ENCODE results near the gene SLC25A26. TPM values are rescaled to one million over a fixed set of nuclear protein-coding genes. Genes with fewer than 3 reads are reported as not detected.
A peak's percentile ranks its signal among the peaks of the same experiment; 100 is the strongest.

SLC25A26 gene
- total RNA-seq, 4 donors from 2014 or later, result 13.3 to 29.1 (median 22.8) TPM

DNA sequence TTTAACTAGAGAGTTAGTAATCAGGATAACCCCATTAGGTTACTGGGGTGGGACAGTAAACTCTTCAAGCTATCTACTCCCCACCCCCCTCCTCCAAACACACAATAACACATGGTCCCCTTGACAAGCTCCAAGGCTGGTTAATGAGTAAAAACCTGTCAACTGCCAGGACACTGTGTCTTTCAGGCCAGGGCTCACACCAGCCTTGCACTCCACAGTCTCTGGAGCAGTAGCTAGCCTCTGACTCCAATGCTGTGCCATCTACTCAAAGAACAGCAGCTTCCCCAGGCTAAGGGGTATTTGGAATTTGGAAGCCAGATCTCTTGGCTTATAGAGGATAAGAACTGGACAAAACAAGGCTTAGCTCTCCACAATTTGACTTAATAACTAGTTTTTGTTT, 164.3 kb downstream of the SLC25A26 start:
- TF ChIP-seq POLR2A (IDR thresholded peaks at IDR 0.05) (no peak), POLR2AphosphoS5 (IDR thresholded peaks at IDR 0.05) (no peak), EP300 (IDR thresholded peaks at IDR 0.05) (no peak)
- TF ChIP-seq, protein P1, sequence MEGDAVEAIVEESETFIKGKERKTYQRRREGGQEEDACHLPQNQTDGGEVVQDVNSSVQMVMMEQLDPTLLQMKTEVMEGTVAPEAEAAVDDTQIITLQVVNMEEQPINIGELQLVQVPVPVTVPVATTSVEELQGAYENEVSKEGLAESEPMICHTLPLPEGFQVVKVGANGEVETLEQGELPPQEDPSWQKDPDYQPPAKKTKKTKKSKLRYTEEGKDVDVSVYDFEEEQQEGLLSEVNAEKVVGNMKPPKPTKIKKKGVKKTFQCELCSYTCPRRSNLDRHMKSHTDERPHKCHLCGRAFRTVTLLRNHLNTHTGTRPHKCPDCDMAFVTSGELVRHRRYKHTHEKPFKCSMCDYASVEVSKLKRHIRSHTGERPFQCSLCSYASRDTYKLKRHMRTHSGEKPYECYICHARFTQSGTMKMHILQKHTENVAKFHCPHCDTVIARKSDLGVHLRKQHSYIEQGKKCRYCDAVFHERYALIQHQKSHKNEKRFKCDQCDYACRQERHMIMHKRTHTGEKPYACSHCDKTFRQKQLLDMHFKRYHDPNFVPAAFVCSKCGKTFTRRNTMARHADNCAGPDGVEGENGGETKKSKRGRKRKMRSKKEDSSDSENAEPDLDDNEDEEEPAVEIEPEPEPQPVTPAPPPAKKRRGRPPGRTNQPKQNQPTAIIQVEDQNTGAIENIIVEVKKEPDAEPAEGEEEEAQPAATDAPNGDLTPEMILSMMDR (IDR thresholded peaks at IDR 0.05), result no peak
- Histone ChIP-seq H3K27me3 (no peaks in the 10 kb centered on the region), H3K4me3 (no peak overlapping the region), H3K27ac (no peak overlapping the region), H3K36me3 (peaks cover 70% of the 10 kb centered on the region), H3K4me1 (no peaks in the 10 kb centered on the region), H3K9me3 (no peaks in the 10 kb centered on the region)
- no peak for DNase-seq (ENCODE audit: low spot score in 2 of 2)

DNA sequence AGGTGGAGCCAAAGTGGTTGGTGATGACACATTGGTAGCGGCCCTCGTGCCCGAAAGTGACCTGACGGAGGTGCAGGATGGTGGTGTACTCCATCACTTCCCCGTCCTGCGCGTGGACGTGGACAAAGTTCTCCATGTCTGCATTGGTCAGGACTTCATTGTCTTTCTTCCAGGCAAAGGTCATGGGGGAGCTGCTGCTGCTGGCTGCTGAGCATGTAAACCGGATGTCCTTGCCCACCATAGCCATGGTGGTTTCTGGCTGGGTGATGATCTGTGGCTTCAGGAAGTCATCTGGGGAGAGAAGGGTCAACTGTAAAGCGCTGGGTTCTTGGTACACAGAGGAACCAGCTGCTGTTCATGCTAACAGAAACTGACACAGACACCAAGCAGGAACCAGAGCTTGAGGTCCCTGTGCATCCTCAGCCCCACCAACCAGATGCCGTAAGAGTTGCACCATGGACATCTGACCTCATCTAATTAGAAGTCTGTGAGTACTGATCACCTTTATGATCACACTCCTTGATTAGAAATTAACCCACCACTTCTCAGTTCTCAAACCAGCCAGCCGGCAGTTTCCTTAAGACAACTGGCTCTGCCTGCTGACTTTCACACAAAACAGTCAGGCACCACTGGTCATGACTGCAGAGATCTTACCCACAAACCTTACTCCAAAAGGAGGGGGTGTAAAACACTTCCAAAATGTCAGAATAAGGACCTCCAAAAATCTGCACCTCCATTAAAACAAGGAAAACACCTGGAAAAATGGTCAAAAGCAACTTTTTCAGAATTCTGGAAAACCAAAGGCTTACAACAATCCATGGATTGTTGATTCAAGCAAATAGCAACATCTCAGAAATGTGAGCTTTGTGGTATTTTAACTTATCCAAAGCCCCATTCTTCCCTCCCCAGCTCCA, 165.5 kb downstream of the SLC25A26 start:
- Histone ChIP-seq H3K36me3 (peaks cover 59% of the 10 kb centered on the region), H3K27me3 (no peaks in the 10 kb centered on the region)
- 98% methylated on average over 10 of the region's 12 CpGs for WGBS

DNA sequence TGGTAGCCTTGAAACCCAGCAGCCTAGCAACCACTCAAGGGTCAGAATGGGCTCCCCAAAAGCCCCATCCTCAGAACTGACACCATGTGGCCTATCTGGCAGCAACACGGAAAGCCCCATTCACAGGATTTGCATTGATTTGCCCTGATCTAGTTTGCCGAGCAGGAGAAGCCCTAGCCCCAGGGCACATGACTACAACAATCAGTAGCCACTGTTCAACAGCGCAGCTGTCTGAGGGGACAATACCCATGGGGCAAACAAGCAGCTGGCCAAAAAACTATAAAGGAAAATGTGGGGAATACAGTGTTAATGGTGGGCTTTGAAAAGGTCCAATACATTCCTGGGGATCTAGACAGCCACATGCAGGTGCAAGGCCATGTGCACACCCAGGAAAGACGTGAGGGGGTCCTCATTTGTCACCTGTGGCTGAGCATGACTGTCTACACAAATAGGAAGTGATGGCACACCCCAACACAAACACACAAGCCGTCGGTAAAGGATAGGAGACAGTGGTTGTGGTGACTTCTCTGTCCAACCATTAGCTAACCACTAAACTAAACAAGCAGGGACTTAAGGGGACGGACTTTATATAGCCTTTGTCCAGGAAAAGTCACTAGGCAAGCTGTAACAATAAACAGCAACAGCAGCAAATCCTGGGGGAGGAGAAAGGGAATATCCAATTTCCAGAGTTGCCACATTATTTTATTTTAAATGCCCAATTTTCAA, 166.3 kb downstream of the SLC25A26 start:
- DNase-seq (ENCODE audit: low spot score in 2 of 2), result no peak
- H3K27me3 ChIP-seq, result no peaks in the 10 kb centered on the region
- peaks cover 52% of the 10 kb centered on the region for H3K36me3 ChIP-seq
- no peaks in the 10 kb centered on the region for H3K4me1 ChIP-seq
- TF ChIP-seq POLR2A (IDR thresholded peaks at IDR 0.05), result no peak
- TF ChIP-seq, protein P1 (IDR thresholded peaks at IDR 0.05), result no peak
- TF ChIP-seq EP300 (IDR thresholded peaks at IDR 0.05), result no peak
- TF ChIP-seq POLR2AphosphoS5 (IDR thresholded peaks at IDR 0.05), result no peak
- H3K9me3 ChIP-seq, result no peaks in the 10 kb centered on the region
- H3K4me3 ChIP-seq, result no peak overlapping the region
- no peak overlapping the region for H3K27ac ChIP-seq
- WGBS, result 82% methylated on average over 7 of the region's 7 CpGs

More for the DNA sequence above, 165.5 kb downstream of the SLC25A26 start:
- no peak for DNase-seq (ENCODE audit: low spot score in 2 of 2)
- Histone ChIP-seq H3K4me1 (no peaks in the 10 kb centered on the region), H3K9me3 (no peaks in the 10 kb centered on the region), H3K27ac (no peak overlapping the region), H3K4me3 (no peak overlapping the region)
- no peak for TF ChIP-seq POLR2AphosphoS5 (IDR thresholded peaks at IDR 0.05)

DNA sequence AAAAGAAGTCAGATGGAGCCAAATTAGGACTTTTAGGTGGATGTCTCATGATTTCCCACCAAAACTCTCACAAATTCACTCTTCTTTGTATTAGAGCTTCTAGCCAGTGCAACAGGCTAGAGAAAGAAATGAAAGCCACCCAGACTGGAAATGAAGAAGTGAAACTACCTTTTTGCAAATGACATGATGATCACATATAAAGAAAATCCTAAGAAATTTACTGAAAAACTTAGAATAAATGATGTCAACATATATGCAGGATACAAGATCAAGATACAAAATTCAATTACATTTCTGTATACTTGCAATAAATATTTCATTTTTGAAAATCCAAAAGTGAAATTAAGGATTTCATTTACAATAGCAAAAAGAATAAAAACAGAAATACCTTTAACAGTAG, 169.2 kb downstream of the SLC25A26 start:
- H3K36me3 ChIP-seq, result peaks cover 44% of the 10 kb centered on the region
- peaks cover 19% of the 10 kb centered on the region for H3K4me1 ChIP-seq
- no peak for TF ChIP-seq POLR2A (IDR thresholded peaks at IDR 0.05)
- TF ChIP-seq, protein P1 (IDR thresholded peaks at IDR 0.05), result no peak
- no peak for TF ChIP-seq POLR2AphosphoS5 (IDR thresholded peaks at IDR 0.05)
- TF ChIP-seq EP300 (IDR thresholded peaks at IDR 0.05), result no peak
- no peak for DNase-seq (ENCODE audit: low spot score in 2 of 2)
- H3K27me3 ChIP-seq, result no peaks in the 10 kb centered on the region
- H3K4me3 ChIP-seq, result no peak overlapping the region
- H3K9me3 ChIP-seq, result no peaks in the 10 kb centered on the region
- H3K27ac ChIP-seq, result no peak overlapping the region

DNA sequence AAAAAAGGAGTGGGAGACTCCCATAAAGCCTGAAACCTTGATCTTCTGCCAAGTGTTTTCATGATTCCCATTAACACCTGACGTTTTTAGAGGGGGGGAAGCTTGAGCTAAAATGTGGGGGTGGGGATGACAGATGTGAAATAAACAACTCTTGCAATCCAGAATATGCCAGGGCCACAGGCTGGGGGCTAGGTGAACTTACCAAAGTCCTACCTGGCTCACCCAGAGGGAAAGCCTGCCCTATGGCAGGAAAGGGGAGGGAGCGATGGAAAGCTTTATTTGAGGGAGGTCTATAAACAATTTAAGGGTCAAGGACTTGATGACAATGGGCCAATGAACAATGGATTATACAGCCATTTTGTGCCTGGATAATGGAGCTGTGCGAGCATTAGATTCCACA, 171.7 kb downstream of the SLC25A26 start:
- H3K27me3 ChIP-seq, result no peaks in the 10 kb centered on the region
- H3K9me3 ChIP-seq, result no peaks in the 10 kb centered on the region
- TF ChIP-seq POLR2AphosphoS5 (IDR thresholded peaks at IDR 0.05) (no peak), POLR2A (IDR thresholded peaks at IDR 0.05) (no peak), EP300 (IDR thresholded peaks at IDR 0.05) (no peak)
- TF ChIP-seq, protein P1 (IDR thresholded peaks at IDR 0.05), result no peak
- peaks cover 46% of the 10 kb centered on the region for H3K36me3 ChIP-seq
- H3K4me3 ChIP-seq, result no peak overlapping the region
- peaks cover 24% of the 10 kb centered on the region for H3K4me1 ChIP-seq
- DNase-seq (ENCODE audit: low spot score in 2 of 2), result peak in 1 of 2 donors; percentile 31
- WGBS, result 81% methylated on average over 3 of the region's 3 CpGs
- no peak overlapping the region for H3K27ac ChIP-seq
